ENCODE results near the gene BCL2. TPM values are rescaled to one million over a fixed set of nuclear protein-coding genes. Genes with fewer than 3 reads are reported as not detected.
A peak's percentile ranks its signal among the peaks of the same experiment; 100 is the strongest.

Gene BCL2
- total RNA-seq, 1 experiment from 2014 or later: 1.3 TPM

DNA sequence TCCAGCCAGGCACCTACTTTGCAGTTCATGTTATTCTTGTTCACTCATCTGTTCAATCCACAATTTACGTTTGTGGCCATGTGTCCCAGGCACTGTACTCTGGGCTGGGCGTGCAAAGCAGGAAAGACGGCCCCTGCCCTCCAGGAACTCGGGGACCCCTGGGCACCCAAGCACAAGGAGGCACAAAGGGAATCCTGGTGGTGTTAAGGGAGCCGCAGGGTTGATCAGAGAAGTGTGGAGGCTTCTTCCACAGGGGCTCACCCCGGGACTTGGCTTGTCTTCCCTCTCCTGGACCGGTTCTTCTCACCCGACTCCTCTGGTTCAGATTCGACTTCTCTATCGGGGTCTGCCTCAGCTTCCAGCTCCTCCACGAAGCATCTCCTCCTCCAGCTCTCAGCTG, 230.5 kb downstream of the BCL2 start:
- no peak overlapping the region for H4K8ac ChIP-seq (replicated peaks; ENCODE audit: insufficient read length, low read depth, low read length)
- H3K27me3 ChIP-seq (ENCODE audit: insufficient read depth, low read length): no peaks in the 10 kb centered on the region
- no peak overlapping the region for H3K4ac ChIP-seq (ENCODE audit: low read depth, low read length)
- H3K56ac ChIP-seq (ENCODE audit: insufficient read length, low read depth, low read length): no peak overlapping the region
- no peak overlapping the region for H3K9ac ChIP-seq (ENCODE audit: extremely low read depth, insufficient read length, low read length)
- Mint-ChIP-seq H3K4me1 (peaks cover 16 to 17% of the 10 kb centered on the region in 2 experiments), H3K36me3 (ENCODE audit: insufficient read depth in 1 of 3, low read depth in 3 of 3) (no peaks in the 10 kb centered on the region), H3K4me3 (no peak overlapping the region), H3K9me3 (no peaks in the 10 kb centered on the region), H3K27me3 (ENCODE audit: low read depth) (no peaks in the 10 kb centered on the region), H3K27ac (peak overlapping the region in 1 of 3 experiments; percentile 15; a peak in 1 of 7 replicates)
- TF ChIP-seq, protein P1, sequence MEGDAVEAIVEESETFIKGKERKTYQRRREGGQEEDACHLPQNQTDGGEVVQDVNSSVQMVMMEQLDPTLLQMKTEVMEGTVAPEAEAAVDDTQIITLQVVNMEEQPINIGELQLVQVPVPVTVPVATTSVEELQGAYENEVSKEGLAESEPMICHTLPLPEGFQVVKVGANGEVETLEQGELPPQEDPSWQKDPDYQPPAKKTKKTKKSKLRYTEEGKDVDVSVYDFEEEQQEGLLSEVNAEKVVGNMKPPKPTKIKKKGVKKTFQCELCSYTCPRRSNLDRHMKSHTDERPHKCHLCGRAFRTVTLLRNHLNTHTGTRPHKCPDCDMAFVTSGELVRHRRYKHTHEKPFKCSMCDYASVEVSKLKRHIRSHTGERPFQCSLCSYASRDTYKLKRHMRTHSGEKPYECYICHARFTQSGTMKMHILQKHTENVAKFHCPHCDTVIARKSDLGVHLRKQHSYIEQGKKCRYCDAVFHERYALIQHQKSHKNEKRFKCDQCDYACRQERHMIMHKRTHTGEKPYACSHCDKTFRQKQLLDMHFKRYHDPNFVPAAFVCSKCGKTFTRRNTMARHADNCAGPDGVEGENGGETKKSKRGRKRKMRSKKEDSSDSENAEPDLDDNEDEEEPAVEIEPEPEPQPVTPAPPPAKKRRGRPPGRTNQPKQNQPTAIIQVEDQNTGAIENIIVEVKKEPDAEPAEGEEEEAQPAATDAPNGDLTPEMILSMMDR (conservative IDR thresholded peaks at IDR 0.05): no peak
- H3K9me3 ChIP-seq (ENCODE audit: control insufficient read depth, low read depth, low read length): no peaks in the 10 kb centered on the region
- no peak overlapping the region for H3K4me2 ChIP-seq (ENCODE audit: insufficient read depth, insufficient read length, low read length)
- no peaks in the 10 kb centered on the region for H3K79me1 ChIP-seq (ENCODE audit: insufficient read depth, low read depth, low read length, poor library complexity, severe bottlenecking)
- no peak overlapping the region for H3K27ac ChIP-seq (ENCODE audit: insufficient read length, low read depth, low read length)
- DNase-seq: no peak
- H4K5ac ChIP-seq (ENCODE audit: insufficient read length, low read depth, low read length): no peak overlapping the region
- no peak overlapping the region for H3K23ac ChIP-seq (ENCODE audit: insufficient read length, low read depth, low read length)
- H2AK5ac ChIP-seq (ENCODE audit: insufficient read length, low read length): no peak overlapping the region
- no peak overlapping the region for H2AFZ ChIP-seq (ENCODE audit: low read length)
- H2BK12ac ChIP-seq (ENCODE audit: insufficient read length, low read depth, low read length): no peak overlapping the region
- H3K18ac ChIP-seq (ENCODE audit: insufficient read length, low read depth, low read length): no peak overlapping the region
- no peak overlapping the region for H4K91ac ChIP-seq (ENCODE audit: insufficient read length, low read depth, low read length)
- no peaks in the 10 kb centered on the region for H4K20me1 ChIP-seq (ENCODE audit: control insufficient read depth, insufficient read depth, insufficient read length)
- H2BK120ac ChIP-seq (ENCODE audit: low read depth, low read length, poor library complexity, severe bottlenecking): no peak overlapping the region
- no peak overlapping the region for H2BK15ac ChIP-seq (ENCODE audit: low read depth, low read length)
- H3K23me2 ChIP-seq (ENCODE audit: insufficient read length, low read depth, low read length, poor library complexity, severe bottlenecking): no peaks in the 10 kb centered on the region
- H3K4me1 ChIP-seq (ENCODE audit: insufficient read depth, low read length): no peaks in the 10 kb centered on the region; the same call in 1 of the 2 replicates
- H3T11ph ChIP-seq (ENCODE audit: low read length): no peak overlapping the region
- no CpG with 5 or more reads among the region's 11 CpGs for WGBS (ENCODE audit: extremely low coverage, insufficient read length, low lambda C conversion rate)
- no peak overlapping the region for H2BK20ac ChIP-seq (ENCODE audit: low read depth, low read length, poor library complexity, severe bottlenecking)
- no peak overlapping the region for H2BK5ac ChIP-seq (ENCODE audit: insufficient read length, low read length)
- no peaks in the 10 kb centered on the region for H3K79me2 ChIP-seq (ENCODE audit: insufficient read depth, low read length)
- no peak overlapping the region for H3K14ac ChIP-seq (ENCODE audit: insufficient read depth, low read length)

All from H9 (cell line).